Measurements from ENCODE around the gene FHOD1. TPM values are rescaled to one million over a fixed set of nuclear protein-coding genes. Genes with fewer than 3 reads are reported as not detected.

The FHOD1 gene
- total RNA-seq, 2 experiments from 2014 or later: 75.5 to 77.2 TPM

- no peak for DNase-seq
- Mint-ChIP-seq H3K4me3 (no peak overlapping the region), H3K9me3 (ENCODE audit: low read depth) (no peaks in the 10 kb centered on the region), H3K27ac (no peak overlapping the region), H3K27me3 (no peaks in the 10 kb centered on the region), H3K36me3 (ENCODE audit: low read depth) (peaks cover 43% of the 10 kb centered on the region), H3K4me1 (peaks cover 24% of the 10 kb centered on the region)
- ATAC-seq: no peak
- intact Hi-C loops (cut with DNase I, micrococcal nuclease): loop anchor here in 1 of 2 experiments (5.0 kb wide), 1 partner anchor 38 kb away; the partner anchor contains the start of genes E2F4 and EXOC3L1
- POLR2A ChIA-PET: no interaction called here
- CTCF ChIA-PET: interaction anchor here (0.6 to 1.2 kb wide), 3 partner anchors 15 to 251 kb away, joined by 3 to 4 read pairs (median 4); no protein-coding TSS in a partner anchor
These were observed 17.1 kb downstream of the FHOD1 start for GRCh38 chr16:67229906-67230808.

DNA sequence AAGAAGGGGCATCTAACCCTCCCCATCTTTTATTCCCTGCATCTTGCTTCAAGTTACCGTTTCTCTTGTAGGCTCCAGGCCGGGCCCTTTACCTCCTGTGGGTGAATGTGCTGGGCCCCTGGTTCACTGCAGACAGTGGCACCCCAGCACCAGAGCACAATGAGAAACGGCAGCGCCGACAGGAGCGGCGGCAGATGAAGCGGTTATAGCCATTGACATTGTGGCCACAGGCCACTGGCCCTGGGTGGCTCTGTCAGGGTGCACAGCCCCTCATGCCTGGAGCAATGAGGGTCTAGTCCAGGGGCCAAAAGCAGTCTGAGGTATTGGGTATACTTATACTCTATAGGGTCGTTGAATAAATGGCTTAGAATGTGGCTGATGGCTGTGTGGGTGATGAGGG lies 18.4 kb downstream of the FHOD1 start:
- Mint-ChIP-seq H3K9me3 (ENCODE audit: low read depth) (no peaks in the 10 kb centered on the region), H3K4me1 (peaks cover 36% of the 10 kb centered on the region), H3K27ac (no peak overlapping the region), H3K4me3 (peak overlapping the region; percentile 98), H3K27me3 (no peaks in the 10 kb centered on the region), H3K36me3 (ENCODE audit: low read depth) (peaks cover 40% of the 10 kb centered on the region)
- ChIA-PET CTCF (interaction anchor here (0.5 to 3.0 kb wide), 4 partner anchors 10 to 360 kb away, joined by 3 to 12 read pairs (median 4); no protein-coding TSS in a partner anchor), POLR2A (no interaction called here)
- no peak for DNase-seq
- no peak for ATAC-seq
- intact Hi-C loops (cut with DNase I, micrococcal nuclease): loop anchor here in 1 of 2 experiments (5.0 kb wide), 1 partner anchor 37 kb away; the partner anchor contains the start of genes E2F4 and EXOC3L1

- Mint-ChIP-seq H3K36me3 (ENCODE audit: low read depth) (peaks cover 35% of the 10 kb centered on the region), H3K27me3 (no peaks in the 10 kb centered on the region), H3K27ac (peak overlapping the region; percentile 98), H3K9me3 (ENCODE audit: low read depth) (no peaks in the 10 kb centered on the region), H3K4me3 (peak overlapping the region; percentile 98), H3K4me1 (peaks cover 42% of the 10 kb centered on the region)
- CTCF ChIA-PET: interaction anchor here (0.6 to 3.0 kb wide), 7 partner anchors 11 to 294 kb away, joined by 3 to 12 read pairs (median 4); no protein-coding TSS in a partner anchor
- intact Hi-C loops (cut with DNase I, micrococcal nuclease): loop anchor here in 1 of 2 experiments (5.0 kb wide), 1 partner anchor 36 kb away; the partner anchor contains the start of genes E2F4 and EXOC3L1
- DNase-seq: no peak
- POLR2A ChIA-PET: interaction anchor here (0.7 to 2.0 kb wide), 2 partner anchors 19 to 310 kb away, joined by 3 to 9 read pairs; partner anchors contain the start of gene FHOD1
- ATAC-seq: no peak
These were observed 19.1 kb downstream of the FHOD1 start for GRCh38 chr16:67228034-67228785.

- H3K27me3 Mint-ChIP-seq: no peaks in the 10 kb centered on the region
- peaks cover 42% of the 10 kb centered on the region for H3K4me1 Mint-ChIP-seq
- DNase-seq (no peak), ATAC-seq (no peak)
- peak overlapping the region; percentile 98 for H3K4me3 Mint-ChIP-seq
- POLR2A ChIA-PET: interaction anchor here (0.7 to 2.0 kb wide), 4 partner anchors 10 to 310 kb away, joined by 3 to 15 read pairs (median 7); partner anchors contain the start of gene FHOD1
- intact Hi-C loops (cut with DNase I, micrococcal nuclease): loop anchor here (1.0 to 5.0 kb wide), 17 partner anchors 9 to 707 kb away; partner anchors contain the start of genes E2F4 (in 2 of the 2), ACD (in 1 of the 2), ATP6V0D1 (in 1 of the 2) and CBFB (in 1 of the 2)
- H3K36me3 Mint-ChIP-seq (ENCODE audit: low read depth): peaks cover 33% of the 10 kb centered on the region
- CTCF ChIA-PET: interaction anchor here (0.7 to 3.0 kb wide), 11 partner anchors 8 to 436 kb away, joined by 3 to 12 read pairs (median 4); partner anchors contain the start of genes ATP6V0D1 and NOL3
- H3K27ac Mint-ChIP-seq: peak overlapping the region; percentile 98
- no peaks in the 10 kb centered on the region for H3K9me3 Mint-ChIP-seq (ENCODE audit: low read depth)
These were observed 19.7 kb downstream of the FHOD1 start for GRCh38 chr16:67227567-67227921.

GRCh38 chr16:67226804-67227566 lies 20.3 kb downstream of the FHOD1 start, which contains the start of gene TMEM208:
TMEM208 (plus strand) TSS chr16:67227130; CDS start chr16:67227219, 89 bp downstream.
- CTCF ChIA-PET: interaction anchor here (0.6 to 3.0 kb wide), 15 partner anchors 8 to 436 kb away, joined by 3 to 12 read pairs (median 4); partner anchors contain the start of genes ATP6V0D1 and NOL3
- Mint-ChIP-seq H3K27me3 (no peaks in the 10 kb centered on the region), H3K36me3 (ENCODE audit: low read depth) (peaks cover 33% of the 10 kb centered on the region), H3K4me1 (peaks cover 42% of the 10 kb centered on the region), H3K9me3 (ENCODE audit: low read depth) (no peaks in the 10 kb centered on the region), H3K27ac (peak within 1 kb of the TSS; percentile 98), H3K4me3 (peak within 1 kb of the TSS; percentile 98)
- DNase-seq (peak; percentile 99), ATAC-seq (peak; percentile 97)
- intact Hi-C loops (cut with DNase I, micrococcal nuclease): loop anchor here (1.0 to 5.0 kb wide), 19 partner anchors 9 to 708 kb away; partner anchors contain the start of genes E2F4 (in 2 of the 2), ACD (in 1 of the 2), ATP6V0D1 (in 1 of the 2) and CBFB (in 1 of the 2)
- POLR2A ChIA-PET: interaction anchor here (0.7 to 2.0 kb wide), 4 partner anchors 10 to 311 kb away, joined by 3 to 15 read pairs (median 7); partner anchors contain the start of gene FHOD1

DNA sequence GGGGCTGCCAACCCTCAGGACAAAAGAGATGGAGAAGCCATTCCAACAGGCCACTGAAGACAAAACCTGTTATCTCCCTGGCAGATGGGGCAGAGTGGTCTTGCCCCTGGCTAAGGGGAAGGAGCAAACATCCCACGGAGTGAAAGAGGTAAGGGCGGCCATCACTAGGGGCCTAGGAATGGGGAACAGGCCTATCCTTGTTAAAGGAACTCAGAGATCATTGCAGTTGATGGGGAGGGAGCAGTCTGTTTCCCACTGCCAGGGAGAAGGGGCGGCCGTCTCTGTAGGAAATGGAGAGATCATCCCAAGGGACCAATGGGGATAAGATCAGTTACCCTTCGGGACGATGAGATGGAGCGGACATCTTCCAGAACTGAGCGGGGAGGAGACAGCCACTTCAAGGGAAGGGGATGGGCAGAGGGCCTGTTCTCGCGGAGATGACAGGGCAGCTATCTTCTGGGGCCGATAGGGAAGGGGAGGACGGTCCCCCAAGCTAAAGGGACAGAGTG lies 20.9 kb downstream of the FHOD1 start:
- H3K9me3 Mint-ChIP-seq (ENCODE audit: low read depth): no peaks in the 10 kb centered on the region
- ATAC-seq (peak; percentile 0), DNase-seq (no peak)
- H3K36me3 Mint-ChIP-seq (ENCODE audit: low read depth): peaks cover 27% of the 10 kb centered on the region
- H3K27me3 Mint-ChIP-seq: no peaks in the 10 kb centered on the region
- intact Hi-C loops (cut with DNase I, micrococcal nuclease): loop anchor here (1.0 to 5.0 kb wide), 7 partner anchors 34 to 708 kb away; partner anchors contain the start of genes ACD (in 1 of the 2), E2F4 (in 1 of the 2), EXOC3L1 (in 1 of the 2) and GFOD2 (in 1 of the 2)
- H3K4me1 Mint-ChIP-seq: peaks cover 42% of the 10 kb centered on the region
- peak overlapping the region; percentile 98 for H3K4me3 Mint-ChIP-seq
- POLR2A ChIA-PET: interaction anchor here (1.4 to 2.0 kb wide), 3 partner anchors 11 to 21 kb away, joined by 5 to 15 read pairs (median 9); partner anchors contain the start of gene FHOD1
- peak overlapping the region; percentile 80 for H3K27ac Mint-ChIP-seq
- CTCF ChIA-PET: interaction anchor here (0.6 to 3.0 kb wide), 14 partner anchors 11 to 437 kb away, joined by 3 to 12 read pairs (median 4); partner anchors contain the start of genes ATP6V0D1 and NOL3

GRCh38 chr16:67223992-67224391 lies 23.3 kb downstream of the FHOD1 start:
- no peak overlapping the region for H3K4me3 Mint-ChIP-seq
- ChIA-PET CTCF (interaction anchor here (0.6 to 1.3 kb wide), 4 partner anchors 26 to 176 kb away, joined by 3 to 7 read pairs (median 4); no protein-coding TSS in a partner anchor), POLR2A (interaction anchor here (0.7 kb wide), 2 partner anchors 13 to 25 kb away, joined by 3 read pairs; partner anchors contain the start of gene SLC9A5)
- H3K27me3 Mint-ChIP-seq: no peaks in the 10 kb centered on the region
- H3K36me3 Mint-ChIP-seq (ENCODE audit: low read depth): peaks cover 13% of the 10 kb centered on the region
- no peak for DNase-seq
- H3K9me3 Mint-ChIP-seq (ENCODE audit: low read depth): no peaks in the 10 kb centered on the region
- intact Hi-C loops (cut with DNase I, micrococcal nuclease): no loop called here
- ATAC-seq: no peak
- H3K4me1 Mint-ChIP-seq: peaks cover 42% of the 10 kb centered on the region
- peak overlapping the region; percentile 66 for H3K27ac Mint-ChIP-seq

DNA sequence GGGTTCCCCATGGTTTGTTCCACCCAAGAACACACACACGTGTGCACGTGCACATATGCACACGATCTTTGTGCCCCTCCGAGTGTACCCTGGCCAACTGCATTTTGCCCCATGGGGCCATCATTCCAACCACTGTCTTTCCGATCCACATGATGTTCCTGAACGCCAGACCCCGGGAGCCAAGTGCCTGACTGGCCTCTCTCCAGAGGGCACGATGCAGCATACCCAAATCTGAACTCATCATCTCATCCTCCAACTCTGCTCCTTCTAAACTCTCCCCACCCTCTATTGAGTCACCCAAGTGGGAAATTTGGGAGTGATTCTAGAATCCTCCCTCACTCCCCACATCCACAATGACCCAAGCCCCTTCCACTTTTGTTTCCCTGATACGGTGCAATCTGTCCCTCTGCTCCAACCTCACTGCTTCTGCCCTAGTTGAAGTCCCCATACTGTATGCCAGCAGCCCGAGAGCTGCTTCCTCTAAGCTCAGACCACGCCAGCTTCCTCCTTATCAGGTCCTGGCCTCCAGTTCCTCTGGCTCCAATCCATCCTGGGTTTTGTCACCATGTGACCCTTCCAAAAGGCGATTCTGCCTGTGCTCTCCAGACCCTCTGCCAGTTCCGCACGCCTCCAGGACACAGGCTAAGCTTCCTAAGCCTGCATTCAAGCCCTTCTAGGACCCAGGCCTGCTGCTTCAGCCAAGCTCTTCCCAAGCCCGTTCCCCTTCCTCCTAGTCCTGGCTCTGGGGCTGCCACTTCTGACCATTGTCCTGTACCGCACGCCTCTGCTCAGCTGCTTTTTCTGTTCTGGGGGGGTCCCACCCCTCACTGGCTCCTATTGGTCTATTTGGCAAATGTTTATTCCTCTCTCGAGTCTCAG lies 30.4 kb downstream of the FHOD1 start:
- Mint-ChIP-seq H3K27ac (no peak overlapping the region), H3K4me3 (no peak overlapping the region), H3K9me3 (ENCODE audit: low read depth) (no peaks in the 10 kb centered on the region), H3K4me1 (no peaks in the 10 kb centered on the region), H3K27me3 (no peaks in the 10 kb centered on the region), H3K36me3 (ENCODE audit: low read depth) (no peaks in the 10 kb centered on the region)
- ChIA-PET POLR2A (no interaction called here), CTCF (no interaction called here)
- ATAC-seq (no peak), DNase-seq (no peak)
- intact Hi-C loops (cut with DNase I, micrococcal nuclease): no loop called here

GRCh38 chr16:67215706-67216105 lies 31.6 kb downstream of the FHOD1 start:
- ATAC-seq (no peak), DNase-seq (no peak)
- POLR2A ChIA-PET: interaction anchor here (0.6 kb wide), 1 partner anchor 77 kb away, joined by 3 read pairs; no protein-coding TSS in a partner anchor

More at GRCh38 chr16:67215706-67216105, 31.6 kb downstream of the FHOD1 start:
- Mint-ChIP-seq H3K4me3 (no peak overlapping the region), H3K4me1 (no peaks in the 10 kb centered on the region), H3K36me3 (ENCODE audit: low read depth) (no peaks in the 10 kb centered on the region), H3K9me3 (ENCODE audit: low read depth) (no peaks in the 10 kb centered on the region), H3K27me3 (no peaks in the 10 kb centered on the region), H3K27ac (no peak overlapping the region)
- CTCF ChIA-PET: interaction anchor here (0.6 to 1.5 kb wide), 3 partner anchors 11 to 316 kb away, joined by 3 to 5 read pairs (median 3); partner anchors contain the start of gene TMEM208
- intact Hi-C loops (cut with DNase I, micrococcal nuclease): no loop called here

All from activated CD4-positive, alpha-beta T cell treated with anti-CD3 and anti-CD28 coated beads for 36 hours (primary cell).